Stimulated activated CD4-positive, alpha-beta T cell treated with anti-CD3 and anti-CD28 coated beads, Interleukin-15, amount 100 ng/mL, for 48 hours (primary cell): ENCODE data around the gene OXER1.

Experiments
- DNase-seq, 2 donors: peaks; one replicate each; pipeline ENCODE4 v3.0.0-alpha.2; 2020; ENCODE audit warnings: low read depth in 2 of 2

The OXER1 gene

DNA sequence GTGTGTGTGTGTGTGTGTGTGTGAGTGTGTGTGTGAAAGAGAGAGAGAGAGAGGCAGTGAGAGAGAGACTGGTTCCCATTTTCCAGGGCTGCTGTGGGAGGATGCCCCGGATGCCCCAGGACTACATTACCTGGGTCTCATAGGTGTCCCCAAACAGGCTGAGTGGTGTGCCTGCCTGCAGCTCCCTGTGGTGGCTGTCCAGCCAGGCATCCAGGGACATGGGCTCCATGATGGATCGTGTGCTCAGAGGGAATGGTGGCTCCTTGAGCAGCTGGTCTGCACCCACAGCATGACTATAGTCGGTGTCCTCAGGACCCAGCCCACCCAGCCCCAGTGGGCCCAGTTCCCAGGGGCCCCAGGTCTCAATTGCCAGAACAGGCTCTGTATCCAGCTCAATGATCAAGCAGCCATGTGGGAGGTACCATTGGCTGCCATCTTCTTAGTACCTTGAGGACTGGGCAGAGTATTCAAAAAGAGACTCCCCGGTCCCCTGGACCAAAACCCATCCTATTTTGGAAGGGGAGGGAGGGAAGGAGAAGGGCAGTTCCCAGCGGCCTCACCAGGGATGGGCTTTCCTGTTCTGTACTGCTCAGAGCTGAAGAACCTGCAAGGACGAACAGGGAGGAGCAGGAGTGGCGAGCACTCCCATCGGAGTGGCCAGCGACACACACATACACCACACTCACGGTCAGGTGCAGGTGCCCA is 5.8 kb upstream of the OXER1 start:
- DNase-seq = no peak

DNA sequence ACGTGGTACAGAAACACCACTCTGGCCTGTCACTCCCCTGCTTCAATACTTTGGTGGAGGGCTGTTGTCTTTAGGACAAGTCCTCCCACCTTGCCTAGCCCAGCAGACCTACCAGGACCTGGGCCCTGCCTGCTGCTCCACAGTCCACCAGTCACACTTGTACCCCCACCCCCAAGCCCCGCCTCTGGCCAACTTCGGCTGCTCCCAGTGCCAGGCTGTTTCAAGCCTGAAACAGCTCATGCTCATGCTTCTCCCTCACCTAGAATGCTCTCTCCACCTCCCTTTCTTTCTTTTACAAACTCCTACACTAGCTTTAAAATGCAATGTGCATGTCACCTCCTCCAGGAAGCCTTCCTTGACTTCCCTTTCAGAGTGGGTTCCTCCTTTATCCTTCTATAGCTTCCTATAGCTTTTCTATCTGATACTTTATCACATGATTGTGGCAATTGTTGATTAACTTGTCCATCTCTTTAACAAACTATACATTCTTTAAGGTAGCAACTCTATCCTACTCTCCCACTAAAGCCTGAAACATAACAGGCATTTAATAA is 4.8 kb upstream of the OXER1 start:
- no peak for DNase-seq

DNA sequence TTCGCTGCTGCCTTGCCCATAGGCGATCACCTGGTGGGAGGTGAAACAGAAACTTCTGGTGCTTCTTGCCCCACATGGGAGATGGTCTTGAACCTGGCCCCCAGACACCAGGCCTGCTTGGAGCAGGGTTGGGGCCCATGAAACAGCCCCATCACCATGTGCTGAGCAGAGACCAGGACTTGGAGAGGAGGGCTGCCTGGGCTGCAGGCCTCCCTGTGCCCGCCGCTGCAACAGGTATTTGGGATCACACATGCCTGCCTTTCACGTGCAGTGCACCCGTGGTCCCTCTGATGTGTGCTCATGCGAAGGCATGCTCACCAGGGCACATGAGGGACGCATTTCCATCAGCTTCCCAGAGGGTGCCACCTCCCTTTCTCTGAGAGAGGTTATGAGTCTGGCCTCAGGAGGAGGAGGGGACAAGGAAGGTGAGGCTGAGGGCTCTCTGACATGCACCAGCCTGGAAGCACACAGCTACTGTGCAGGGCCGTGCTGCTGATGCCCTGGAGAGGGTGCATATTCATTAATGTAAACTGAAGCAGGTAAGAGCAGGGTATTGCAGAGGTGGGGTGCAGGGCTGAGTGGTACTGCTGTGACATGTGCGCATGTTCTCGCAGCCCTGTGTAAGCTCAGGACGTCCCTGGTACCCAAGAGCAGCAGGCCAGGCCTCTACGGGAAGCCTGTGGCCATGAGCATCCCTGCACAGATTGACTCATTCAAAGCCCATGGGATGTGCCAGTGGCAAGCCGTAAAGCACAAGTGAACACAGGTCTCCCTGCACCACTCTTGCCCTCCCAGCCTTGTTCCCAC is 4.2 kb upstream of the OXER1 start:
- no peak for DNase-seq

DNA sequence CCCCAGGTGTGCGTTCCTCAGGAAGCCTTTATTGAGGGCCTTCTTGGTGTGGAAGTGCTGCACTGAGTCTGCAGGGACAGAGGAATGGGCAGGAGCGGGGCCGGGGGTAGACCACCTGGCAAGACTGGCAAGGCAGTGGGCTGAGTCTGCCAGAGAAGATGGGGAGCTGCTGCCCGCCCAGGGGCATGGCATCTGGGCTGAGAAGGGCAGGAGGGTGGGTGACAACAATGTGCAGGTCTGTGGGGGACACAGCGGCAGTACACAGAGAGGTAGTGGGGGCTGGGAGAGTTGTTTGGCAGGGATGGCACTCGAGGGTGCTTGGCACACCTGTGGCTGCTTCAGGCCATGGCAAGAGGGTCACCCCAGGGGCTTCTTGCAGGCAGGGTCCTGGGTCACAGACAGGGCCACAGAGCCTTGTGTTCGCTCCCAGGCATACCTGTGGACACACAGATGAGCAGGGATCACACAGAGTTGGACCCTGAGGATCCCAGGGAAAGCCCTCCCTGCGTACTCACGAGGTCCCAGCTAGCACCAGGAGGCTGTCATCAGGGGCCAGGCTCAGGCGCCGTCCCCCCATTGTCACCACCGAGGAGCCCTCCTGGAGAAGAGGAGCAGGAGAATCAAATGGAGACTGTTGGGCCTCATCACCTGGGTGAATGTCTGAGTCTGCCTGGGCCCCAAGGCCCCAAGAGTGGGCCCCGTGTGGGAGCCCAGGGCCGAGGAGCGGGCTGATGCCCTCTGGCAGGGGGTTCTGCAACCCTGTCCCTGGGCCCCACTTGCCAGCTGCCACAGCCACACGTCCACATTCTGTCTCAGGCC is 3.4 kb upstream of the OXER1 start:
- DNase-seq = no peak

DNA sequence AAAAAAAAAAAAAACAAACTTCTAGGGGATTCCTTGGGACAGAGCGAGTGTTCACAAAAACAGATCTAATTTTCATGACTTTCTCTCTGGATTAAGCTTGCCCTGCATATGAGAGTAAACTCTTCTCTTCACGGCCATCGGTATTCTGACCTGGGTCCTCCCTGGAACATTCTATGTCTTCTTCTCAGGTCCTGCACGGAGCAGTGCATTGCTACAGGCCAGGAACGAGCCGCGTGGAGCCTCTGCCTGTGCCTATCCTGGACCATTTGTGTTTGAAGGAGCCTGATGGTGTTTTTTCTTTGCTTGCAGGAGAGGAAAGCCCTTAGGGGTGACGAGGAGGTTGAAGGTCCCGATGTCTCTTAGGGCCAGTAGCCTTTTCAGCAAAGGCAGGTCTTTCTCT is 1.8 kb upstream of the OXER1 start:
- no peak for DNase-seq

DNA sequence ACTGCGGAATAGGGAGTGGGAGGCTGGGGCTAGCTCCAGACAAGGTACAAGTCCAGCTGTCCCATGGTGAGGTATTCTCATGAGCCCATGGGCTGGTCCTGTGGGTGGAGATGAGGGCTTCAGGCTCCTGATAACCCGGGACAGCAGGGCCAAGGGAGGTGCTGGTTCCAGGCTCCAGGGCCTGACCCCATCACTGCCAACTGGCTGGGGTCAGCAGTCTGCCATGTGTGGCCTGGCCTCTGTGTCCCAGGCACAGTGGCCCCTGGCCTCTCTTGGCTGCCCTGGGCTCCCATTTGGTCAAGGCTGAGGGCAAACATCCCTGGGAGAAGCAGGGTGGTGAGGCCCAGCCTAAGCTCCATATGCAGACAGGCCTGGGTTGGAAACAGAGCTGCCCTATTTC is 966 bp upstream of the OXER1 start:
- DNase-seq = no peak

DNA sequence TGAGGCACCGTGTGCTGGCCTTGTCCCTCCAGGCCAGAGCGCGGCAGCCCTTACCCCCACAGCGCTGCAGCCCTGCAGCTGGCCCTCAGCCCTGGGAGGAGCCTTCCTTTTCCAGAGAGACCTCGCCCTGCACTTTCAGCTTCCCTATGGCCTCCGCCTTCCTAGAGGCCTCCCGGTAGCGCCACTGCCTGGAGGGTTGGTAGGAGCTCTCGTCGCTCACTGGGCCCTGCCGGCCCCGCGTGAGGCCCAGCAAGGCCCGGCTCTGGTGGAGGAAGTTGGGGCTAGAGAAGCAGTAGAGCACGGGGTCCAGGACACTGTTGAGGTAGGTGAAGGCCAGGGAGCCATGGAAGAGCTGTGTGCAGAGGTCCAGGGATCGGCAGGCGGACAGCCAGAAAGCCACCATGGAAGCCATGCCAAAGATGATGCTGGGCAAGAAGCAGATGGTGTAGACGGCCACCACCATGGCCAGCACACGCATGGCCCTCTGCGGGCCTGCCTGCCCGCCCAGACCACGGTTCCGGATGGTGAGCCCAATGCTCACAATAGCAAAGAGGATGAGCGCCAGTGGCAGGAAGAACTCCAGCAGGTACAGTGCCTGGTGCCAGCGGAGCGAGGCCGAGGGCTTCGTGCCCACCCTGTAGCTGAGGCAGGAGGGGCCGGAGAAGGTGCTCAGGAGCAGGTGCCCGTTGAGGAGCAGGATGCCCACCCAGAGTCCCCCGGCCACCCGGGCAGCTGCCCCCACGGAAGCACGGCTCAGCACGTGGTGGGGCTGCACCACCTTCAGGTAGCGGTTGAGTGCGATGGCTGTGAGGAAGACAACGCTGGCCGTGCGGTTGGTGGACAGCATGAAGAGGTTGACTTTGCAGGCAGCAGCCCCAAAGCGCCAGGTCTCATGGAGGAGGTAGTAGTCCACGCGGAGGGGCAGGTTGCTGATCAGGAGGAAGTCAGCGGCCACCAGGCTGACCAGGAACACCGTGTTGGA is 821 bp downstream of the OXER1 start:
- DNase-seq = no peak

DNA sequence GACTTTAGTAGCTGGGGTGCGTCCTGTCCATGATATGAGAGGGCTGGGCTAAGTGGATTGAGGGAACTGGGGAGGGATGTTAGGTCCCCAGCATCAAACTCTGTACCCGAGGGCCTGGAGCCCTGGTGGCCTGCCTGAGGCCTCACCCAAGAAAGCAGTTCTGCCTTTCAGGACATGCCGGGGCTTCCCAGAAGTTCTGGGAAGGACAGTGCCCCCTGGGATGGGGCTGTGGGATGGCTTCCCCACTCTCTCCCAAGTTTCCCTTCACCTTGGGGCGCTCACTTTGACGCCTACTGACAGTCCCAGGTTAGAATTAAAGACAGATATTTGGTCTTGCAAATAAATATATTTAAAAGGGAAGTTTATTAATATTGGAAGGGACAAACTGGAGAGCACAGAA is 1.8 kb downstream of the OXER1 start:
- no peak for DNase-seq

DNA sequence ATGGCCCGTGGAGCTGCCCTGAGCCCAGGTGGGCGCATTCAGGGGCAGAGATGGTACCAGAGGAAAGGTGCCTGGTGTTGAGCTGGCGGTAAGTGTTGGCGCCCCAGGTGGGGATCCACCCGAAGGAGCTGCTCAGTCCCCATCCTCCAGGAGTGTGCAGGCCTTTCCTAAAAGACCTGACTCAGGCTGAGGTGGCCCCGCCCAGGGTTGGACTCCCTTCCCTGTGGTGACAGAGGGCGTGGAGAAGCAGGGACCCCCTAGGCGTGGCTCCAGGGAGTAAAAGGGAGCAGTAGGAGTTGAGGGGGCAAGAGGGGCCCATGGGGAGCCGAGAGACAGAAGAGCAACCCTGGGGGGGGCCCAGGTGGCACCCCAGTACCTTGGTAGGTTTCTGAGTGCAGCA is 2.4 kb downstream of the OXER1 start:
- DNase-seq = no peak

DNA sequence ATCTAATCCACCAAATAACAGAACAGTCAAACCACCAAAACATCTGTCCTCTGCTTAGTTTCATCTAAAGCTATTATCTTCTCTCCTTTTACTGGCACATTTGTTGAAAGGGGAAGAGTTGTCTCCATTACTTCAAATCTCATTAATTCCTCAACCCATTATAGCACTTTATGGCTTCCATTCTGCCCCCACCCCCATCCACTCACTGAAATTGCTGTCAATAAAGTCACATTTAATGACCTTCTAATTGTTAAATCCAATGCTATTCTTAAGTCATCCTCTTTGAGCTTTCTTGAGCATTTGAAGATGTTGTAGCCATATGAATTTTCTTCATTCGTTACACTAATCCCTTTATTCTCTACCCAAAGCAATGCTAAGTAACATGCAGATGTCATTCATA is 5.2 kb downstream of the OXER1 start:
- DNase-seq = no peak

DNA sequence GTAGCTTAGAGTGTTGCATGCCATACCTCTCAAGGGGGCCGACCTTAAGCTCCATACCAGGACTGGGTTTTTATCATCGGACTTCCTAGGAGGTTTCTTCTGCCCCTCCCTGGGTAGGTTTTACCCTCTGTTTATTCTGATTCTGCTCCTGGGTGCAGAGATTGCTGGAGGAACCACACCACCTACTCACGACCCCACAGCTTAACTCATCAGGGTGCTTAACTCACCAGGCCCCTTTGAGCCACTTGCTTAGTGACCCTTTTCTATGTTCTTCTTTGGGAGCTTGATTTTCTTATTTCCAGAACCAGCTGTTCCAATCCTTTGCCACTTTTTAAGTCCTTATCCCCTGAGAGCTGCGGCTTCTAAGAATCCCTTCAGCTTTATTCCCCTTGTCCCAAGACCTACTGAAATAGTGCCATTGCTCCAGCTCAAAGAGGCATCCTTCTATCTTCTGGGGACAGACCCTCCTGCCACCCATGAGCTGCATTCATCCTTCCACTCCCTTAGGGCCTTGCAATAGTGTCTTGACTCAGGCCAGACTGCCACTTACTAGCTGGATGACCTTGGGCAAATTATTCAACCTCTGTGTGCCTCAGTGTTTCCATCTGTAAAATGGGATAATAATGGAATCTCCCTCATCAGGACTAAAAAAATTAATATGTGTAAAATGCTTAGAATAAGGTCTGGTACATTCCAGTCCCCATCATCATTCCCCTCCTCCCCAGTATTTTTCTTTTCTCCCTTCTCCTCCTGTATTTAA is 5.8 kb downstream of the OXER1 start:
- no peak for DNase-seq

DNA sequence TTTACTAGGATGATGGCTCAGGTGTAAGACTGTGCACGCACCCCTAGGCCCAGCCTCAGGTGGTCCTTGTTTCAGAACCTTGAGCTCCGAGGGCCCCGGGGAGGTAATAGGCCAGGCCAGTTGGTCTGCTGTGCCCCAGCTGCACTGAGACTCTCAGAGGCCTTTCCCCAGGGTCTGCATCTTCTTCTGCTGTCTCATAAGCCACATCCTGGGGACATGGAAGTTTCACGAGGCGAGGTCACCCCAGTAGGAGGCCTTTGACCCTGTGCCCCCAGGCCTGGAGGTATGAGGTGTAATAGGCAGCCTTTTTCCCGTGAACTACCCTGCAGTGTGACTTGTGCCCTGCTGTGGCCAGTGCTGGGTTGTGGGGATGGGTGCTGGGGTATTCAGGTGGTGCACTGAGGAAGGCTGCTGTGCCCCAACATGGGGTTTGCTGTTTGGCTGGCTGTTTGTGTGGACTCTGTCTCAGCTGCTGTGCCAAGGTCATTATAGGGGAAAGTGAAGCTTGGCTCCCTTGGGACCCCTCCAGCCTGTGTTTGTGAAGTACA is 6.9 kb downstream of the OXER1 start:
- no peak for DNase-seq

DNA sequence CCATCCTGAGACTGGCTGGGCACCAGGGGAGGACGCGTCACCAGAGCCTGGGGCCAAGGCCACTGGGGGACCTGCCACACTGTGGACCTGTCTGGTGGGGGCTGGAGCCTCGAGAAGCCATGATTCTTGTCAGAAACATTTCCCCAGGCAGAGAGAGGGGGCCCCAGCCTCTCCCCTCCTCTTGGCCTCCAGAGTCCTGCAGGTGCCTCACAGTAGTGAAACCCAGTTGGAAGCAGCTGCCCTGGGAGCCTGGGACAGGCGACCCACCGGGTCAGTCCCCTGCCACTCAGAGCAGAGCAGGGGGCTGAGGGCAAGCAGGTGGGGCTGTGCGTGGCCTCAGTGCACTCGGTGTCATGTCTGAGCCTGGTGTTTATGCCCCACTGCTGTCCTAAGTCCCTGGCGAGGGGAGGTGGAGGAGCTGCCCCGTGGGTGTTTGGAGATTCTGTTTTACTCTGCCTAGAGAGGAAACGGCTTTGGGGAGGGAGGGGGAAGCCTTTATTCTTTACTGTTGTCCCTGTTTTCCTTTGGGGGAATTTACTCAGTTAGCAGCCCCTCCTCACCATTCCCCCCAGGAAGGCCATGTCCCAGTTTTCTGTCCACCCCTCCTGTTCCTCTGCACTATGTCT is 7.7 kb downstream of the OXER1 start:
- DNase-seq = no peak

DNA sequence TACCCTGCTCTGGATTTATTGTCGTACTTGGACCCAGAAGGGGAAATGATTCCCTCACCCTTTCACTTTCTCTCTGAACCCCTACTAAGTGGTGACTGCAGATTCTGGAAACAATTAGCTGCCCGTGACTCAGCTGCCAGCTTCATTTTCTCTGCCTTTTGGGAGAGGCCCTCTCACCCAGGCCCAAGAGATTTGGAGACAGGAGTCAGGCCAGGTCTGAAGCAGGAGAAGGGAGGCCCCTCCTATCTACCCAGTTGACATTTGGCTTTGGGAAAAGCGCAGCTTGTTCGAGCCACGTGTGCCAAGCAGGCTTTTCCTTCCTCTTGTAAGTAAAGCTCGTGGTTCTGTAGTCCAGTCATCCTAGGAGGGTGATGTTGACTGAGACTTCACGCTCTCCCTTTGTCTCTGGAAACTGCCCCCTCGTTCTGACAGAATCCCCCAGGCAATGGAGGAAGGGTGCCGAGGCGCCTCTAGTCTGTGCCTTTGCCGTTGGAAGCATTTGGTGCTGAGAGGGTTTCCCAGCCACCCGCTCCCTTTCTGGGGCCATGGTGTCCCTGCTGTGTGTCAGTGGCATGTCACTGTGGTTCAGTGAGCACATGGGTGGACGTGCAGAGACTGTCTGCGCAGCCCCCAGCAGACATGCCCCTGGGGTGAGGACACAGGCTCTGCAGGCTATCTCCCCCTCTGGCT is 8.6 kb downstream of the OXER1 start:
- DNase-seq = no peak

DNA sequence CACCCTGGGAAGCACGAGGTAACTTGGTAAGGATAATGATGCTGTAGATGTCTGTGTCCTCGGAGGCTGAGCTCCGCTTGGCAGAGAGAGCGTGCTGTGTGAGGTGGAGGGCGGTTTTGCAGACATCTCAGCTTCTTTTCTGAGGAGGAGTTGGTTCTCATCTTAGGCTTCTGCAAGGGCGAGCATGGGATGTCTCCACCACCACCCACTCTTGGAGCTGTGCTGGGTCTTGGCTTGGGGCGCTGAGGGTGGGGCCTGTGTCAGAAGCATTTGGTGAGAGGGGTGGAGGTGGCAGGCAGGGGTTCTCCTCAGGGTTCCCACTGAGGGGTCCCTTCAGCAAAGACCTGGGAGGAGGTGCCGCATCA is 9.2 kb downstream of the OXER1 start:
- no peak for DNase-seq

DNA sequence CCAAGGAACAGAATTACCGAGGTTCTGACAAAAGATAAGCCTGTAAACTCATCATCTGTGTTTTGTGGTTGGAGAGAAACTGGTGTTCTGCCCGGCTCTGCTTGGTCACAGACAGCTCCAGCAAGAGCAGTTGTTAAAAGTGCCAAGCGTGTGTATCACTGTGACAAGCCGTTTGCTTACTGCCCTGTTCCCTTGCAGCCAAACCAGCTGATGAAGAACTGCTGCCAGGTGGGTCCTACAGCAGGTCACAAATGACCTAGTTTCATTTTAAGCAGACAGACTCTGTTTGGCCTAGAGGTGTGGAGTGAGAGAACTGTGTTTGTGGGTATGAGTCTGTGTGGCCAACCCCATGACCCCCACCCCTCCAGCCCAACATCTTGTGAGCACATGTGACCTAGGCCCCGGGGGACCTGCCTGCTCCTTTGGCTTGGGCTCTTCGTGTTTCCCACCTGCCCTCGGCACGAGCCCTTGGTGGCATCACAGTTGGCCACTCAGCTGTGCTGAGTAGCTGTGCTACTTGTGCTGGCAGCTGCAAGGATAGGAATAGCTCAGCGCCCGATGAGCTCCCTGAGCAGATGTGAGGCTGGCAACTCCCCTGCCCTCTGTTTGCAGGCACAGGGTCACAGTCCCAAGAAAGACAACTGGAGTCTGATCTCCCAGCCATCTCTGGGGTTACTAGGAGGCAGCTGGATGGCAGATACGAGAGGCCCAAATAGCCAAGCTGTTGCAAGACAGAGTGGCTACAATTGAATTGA is 9.7 kb downstream of the OXER1 start:
- no peak for DNase-seq

DNA sequence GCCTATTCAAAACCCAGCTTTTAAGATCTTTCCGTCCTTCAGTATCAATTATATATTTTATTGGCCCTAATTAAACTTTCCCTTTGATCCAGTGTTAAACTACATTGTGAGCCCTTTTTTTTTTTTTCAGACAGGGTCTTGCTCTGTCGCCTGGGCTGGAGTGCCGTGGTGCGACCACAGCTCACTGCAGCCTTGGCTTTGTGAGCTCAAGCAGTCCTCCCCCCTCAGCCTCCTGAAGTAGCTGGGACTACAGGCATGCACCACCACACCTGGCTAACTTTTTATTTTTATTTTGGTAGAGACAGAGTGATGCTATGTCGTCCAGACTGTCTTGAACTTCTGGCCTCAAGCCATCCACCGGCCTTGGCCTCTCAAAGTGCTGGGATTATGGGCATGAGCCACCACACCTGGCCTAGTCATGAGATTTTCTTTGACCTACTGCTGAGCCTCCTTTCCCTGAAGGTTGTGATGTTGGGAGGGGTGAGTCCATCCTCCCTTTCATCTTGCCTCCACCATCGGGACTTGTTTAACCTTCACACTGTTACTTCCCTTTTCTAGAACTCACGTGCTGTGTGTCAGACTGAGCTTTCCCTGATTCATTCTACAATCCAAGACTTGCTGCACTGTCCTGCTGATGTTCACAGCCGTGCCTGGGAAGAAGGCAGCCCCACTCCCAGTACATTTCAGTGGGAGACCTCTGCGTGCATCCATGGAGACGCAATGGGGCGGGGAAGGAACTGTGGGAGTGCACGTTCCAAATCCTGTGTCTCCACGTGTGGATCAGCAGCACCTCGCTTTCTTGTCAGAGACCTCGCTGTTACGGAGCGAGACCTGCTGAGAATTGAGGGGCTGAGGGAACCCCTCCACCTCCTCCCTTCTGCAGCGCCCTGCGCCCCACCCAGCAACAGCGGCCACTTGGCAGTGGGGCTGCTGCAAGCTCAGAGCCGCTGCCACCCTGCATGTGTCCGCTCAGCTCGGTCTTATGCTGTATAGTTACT is 10.8 kb downstream of the OXER1 start:
- no peak for DNase-seq
